Esophagus squamous epithelium (tissue), 4 donors: ENCODE measurements around the gene FAM83D.

Source experiments
- CTCF ChIP-seq, 6 experiments: fragments of 450-650 bp in 4 of 6; fragments of 200-600 bp in 2 of 6; sonication (generic) in 2 of 6; IDR thresholded peaks; one replicate each; pipeline ENCODE4 v1.5.1; 2016 to 2019; ENCODE audit warnings: antibody characterized with exemption in 6 of 6, mild to moderate bottlenecking in 4 of 6, moderate library complexity in 4 of 6
- POLR2A ChIP-seq, 4 donors: fragments of 450-650 bp; IDR thresholded peaks; one replicate each; pipeline ENCODE4 v1.6.1; 2017; ENCODE audit warnings: antibody characterized with exemption in 4 of 4, mild to moderate bottlenecking in 4 of 4, moderate library complexity in 3 of 4

DNA sequence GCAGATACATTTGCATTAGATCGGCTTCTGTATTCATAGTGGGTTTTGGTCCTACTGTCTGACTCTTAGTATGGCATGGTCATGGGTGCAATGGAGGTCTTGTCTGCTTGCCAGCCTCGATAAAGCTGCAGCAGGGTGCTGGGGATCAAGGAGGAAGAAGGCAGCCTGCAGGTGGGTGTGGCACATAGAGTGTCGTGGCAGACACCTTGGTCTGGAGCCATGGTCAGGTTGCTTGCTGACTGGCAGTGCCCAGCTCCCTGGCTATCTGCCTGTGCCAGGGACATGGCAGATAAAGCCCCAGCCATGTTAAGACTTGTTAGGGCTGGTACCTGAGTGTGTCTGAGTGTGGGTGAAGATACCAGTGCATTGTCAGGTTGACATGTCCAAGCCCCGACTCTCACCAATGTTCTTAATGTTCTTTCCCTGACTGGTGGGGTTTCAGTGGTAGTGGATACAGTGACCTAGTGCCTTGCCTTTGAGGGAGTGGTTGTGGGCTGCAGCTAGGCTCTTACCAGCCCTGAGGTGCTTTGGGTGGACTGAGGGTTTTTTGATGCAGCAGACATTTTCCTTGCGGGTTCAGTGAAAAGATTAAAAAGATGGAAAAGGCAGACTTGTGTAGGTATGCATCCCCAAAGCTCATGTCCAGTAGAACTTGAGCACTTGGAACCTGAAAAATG, 1.8 kb downstream of the FAM83D start:
- no peak for TF ChIP-seq POLR2A (IDR thresholded peaks at IDR 0.05)
- TF ChIP-seq CTCF (IDR thresholded peaks at IDR 0.05) = no peak
